NCI-H82 treated with DMSO at 0.1 percent for 48 hours (cell line): ENCODE data around the gene KNDC1.

ENCODE experiments used
- DNase-seq: peaks from one replicate; lab custom pipeline; 2025; ENCODE audit not compliant: unreplicated experiment; lab: John Stamatoyannopoulos, UW

KNDC1 gene

GRCh38 chr10:133271521-133272300 lies 111.7 kb downstream of the KNDC1 start:
- no peak for DNase-seq

DNA sequence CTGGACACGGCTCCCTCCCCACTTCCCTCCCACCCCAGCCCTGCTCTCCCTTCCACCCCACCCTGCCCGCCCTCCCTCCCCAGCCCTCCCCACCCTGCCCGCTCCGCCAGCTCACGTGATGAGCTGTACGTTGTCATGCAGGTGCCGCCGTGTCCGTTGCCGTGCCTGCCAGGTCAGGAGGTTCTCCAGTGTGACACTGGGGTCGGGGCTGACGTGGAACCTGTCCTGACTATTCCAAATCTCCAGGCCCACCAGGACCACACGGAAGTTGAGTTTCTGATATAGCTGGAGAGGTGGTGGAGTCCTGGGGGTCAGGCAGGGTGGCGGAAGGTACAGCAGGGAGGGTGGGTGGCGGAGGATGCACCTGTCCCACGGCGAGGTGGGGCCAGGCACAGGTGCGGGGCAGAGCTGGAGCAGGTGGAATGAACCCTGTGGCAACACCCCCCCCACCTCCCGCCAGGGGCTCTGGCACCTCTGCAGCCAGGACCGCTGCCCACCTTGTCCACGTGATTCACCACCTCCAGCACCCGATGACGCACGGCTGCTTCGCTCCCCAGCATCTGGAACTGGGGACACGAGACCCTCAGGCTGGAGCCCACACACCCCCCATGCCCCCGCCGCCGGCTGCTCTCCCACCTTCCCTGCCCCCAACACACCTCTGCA lies 112.4 kb downstream of the KNDC1 start:
- no peak for DNase-seq

DNA sequence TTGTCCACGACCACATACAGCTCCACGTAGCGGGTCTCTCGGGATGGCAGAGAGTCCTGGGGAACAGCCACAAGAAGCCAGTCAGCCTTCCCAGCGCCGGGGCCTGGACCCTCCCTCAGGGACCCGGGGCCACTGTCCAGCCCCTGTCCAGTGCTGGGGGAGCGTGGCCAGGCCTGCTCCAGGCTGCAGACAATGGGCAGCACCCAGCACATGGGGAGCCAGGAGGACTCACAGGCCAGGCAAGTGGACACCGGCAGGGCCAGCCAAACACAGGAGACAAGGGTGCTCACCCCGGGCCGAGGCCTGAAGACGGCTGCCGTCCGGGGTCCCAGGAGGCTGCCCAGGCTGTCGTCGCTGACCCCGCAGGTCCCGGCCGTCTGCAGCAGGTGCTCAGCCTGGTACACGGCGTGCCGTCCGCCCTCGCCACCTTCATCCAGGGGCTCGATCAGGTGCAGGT lies 113.0 kb downstream of the KNDC1 start:
- no peak for DNase-seq

GRCh38 chr10:133273534-133274143 lies 113.6 kb downstream of the KNDC1 start:
- DNase-seq: no peak

- no peak for DNase-seq
Measured at GRCh38 chr10:133274751-133275683, 115.0 kb downstream of the KNDC1 start.

DNA sequence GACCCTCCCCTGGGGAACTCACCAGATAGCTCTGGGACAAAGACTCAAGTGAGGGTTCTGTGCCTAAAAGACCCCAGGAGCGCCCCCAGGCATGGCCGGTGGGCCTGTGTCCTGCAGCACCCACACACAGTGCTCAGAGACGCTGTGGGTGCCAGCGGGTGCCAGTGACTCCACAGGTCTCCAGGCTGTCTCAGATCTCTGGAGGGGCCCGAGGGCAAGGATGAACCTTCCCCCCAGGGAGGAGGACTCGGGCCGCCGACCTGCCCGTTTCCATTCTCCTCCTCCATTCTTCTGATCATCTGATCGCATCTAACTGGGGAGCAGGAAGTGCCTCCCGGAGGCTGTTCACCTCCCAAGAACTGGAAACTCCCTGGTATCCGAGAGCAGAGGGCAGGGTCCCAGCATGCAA lies 115.7 kb downstream of the KNDC1 start:
- DNase-seq: no peak
